ENCODE results near the gene RABIF. TPM values are rescaled to one million over a fixed set of nuclear protein-coding genes. Genes with fewer than 3 reads are reported as not detected.
"Not testable (repeated sequence)": the region's sequence is repeated elsewhere in the genome, so short reads cannot be mapped to it uniquely, and the experiment has no call there.

RABIF gene
- total RNA-seq, 1 donor from 2014 or later, result 7.0 TPM

DNA sequence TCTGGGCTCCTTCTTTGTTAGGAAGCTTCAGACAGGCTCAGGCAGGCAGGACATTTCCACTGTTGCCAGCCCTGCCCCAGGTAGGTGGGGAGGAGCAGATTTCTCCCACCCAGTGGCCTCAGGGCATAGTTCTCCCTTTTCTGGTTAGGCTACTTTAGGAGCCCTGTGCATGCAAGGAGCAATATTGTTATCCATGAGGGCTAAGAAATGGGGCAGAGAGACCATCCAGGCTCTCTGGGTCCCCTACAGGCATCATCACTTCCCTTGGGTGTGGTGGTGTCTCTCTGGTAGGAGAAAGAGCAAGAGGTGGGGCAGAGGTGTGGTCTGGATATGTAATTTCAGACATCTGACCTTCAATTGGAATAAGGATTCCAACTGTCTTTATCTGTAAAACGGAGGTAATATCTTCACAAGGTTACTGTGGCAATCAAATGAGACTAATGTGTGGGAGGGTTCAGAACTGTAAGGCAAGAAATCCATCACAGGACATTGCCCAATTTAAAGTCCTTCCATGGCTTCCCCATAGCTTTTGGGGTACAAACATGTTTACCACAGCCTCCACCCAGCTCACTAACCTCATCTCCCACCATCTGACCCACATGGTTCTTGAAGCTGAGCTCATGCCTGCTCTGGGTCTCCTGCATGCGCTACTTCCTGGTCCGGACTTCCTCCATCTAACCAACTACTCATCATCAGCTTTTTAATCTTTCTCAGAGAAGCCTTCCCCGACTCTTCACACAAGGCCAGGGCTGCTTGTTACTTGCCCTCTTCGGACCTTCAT is 52.1 kb downstream of the RABIF start:
- Mint-ChIP-seq H3K4me3 (peak overlapping the region; percentile 65), H3K36me3 (no peaks in the 10 kb centered on the region), H3K27ac (peak overlapping the region; percentile 94), H3K9me3 (no peaks in the 10 kb centered on the region), H3K4me1 (ENCODE audit: unreplicated experiment) (peaks cover 13% of the 10 kb centered on the region), H3K27me3 (no peaks in the 10 kb centered on the region)
- DNase-seq (ENCODE audit: extremely low spot score, unreplicated experiment), result no peak
- TF ChIP-seq, protein P1, sequence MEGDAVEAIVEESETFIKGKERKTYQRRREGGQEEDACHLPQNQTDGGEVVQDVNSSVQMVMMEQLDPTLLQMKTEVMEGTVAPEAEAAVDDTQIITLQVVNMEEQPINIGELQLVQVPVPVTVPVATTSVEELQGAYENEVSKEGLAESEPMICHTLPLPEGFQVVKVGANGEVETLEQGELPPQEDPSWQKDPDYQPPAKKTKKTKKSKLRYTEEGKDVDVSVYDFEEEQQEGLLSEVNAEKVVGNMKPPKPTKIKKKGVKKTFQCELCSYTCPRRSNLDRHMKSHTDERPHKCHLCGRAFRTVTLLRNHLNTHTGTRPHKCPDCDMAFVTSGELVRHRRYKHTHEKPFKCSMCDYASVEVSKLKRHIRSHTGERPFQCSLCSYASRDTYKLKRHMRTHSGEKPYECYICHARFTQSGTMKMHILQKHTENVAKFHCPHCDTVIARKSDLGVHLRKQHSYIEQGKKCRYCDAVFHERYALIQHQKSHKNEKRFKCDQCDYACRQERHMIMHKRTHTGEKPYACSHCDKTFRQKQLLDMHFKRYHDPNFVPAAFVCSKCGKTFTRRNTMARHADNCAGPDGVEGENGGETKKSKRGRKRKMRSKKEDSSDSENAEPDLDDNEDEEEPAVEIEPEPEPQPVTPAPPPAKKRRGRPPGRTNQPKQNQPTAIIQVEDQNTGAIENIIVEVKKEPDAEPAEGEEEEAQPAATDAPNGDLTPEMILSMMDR (conservative IDR thresholded peaks at IDR 0.05), result no peak

DNA sequence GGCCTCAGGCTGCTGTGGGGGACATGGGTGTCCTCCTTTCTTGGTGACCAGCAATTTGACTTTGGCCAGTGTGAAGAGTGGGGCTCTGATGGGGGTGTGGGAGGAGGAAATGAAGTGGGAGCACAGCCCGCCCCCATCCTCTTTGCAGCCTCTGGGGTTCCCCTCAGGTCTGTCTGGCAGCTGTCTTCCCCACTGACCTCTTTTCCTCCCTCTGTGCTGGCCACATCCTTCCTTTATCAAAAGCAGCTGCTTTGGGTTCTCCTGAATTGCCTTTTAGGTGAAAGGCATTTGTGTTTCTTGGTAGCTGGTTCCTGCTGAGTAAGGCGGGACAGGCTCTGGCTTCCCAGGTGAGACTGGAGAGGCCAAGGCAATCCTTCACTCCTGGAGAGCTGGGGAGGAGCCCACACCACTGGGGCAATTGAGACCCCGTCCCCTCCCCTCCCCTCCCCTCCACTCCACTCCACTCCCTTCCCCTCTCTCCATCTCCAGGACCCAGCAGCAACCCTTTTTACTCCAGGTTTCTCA is 53.3 kb downstream of the RABIF start:
- TF ChIP-seq, protein P1 (conservative IDR thresholded peaks at IDR 0.05), result no peak
- Mint-ChIP-seq H3K4me3 (no peak overlapping the region), H3K4me1 (ENCODE audit: unreplicated experiment) (peaks cover 13% of the 10 kb centered on the region), H3K9me3 (no peaks in the 10 kb centered on the region), H3K27me3 (no peaks in the 10 kb centered on the region), H3K27ac (peak overlapping the region; percentile 94), H3K36me3 (no peaks in the 10 kb centered on the region)
- no peak for DNase-seq (ENCODE audit: extremely low spot score, unreplicated experiment)

DNA sequence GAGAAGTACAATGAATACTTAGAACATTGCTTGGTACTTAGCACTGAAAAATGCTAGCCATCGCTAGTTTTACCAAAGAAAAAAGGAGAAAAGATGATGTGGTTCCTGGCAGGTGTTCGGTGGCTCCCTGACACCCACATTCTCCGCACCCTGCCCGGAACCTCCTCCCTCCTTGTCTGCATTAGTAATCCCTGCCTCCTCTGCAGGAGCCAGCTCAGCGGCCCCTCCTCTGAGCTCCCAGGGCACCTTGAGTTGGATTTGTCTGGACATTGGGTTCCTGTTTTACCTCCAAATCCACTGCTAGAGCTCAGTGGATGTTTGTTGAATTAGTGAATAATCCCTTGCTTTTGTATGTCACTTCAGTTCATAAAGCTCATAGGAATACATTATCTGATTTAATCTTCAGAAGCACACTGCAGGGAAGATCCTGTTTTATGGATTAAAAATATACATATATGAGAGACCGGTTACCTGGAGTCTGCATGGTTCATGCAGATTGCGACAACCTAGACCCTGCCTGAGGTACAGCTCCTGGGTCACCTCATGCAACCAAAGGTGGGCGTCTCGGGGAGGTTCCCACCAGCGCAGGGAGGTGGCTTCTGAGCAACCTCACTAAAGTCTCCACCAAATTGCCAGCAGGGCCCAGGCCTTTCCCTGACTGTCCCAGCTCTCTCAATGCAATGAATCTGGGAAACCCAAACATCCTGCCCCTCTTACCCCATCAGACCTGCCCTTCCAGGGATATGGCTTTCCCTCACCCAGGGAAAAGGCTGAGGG is 54.0 kb downstream of the RABIF start:
- no peaks in the 10 kb centered on the region for H3K9me3 Mint-ChIP-seq
- no peaks in the 10 kb centered on the region for H3K27me3 Mint-ChIP-seq
- H3K4me1 Mint-ChIP-seq (ENCODE audit: unreplicated experiment), result peaks cover 13% of the 10 kb centered on the region
- DNase-seq (ENCODE audit: extremely low spot score, unreplicated experiment), result no peak
- H3K4me3 Mint-ChIP-seq, result no peak overlapping the region
- TF ChIP-seq, protein P1 (conservative IDR thresholded peaks at IDR 0.05), result no peak
- H3K27ac Mint-ChIP-seq, result no peak overlapping the region
- H3K36me3 Mint-ChIP-seq, result no peaks in the 10 kb centered on the region

DNA sequence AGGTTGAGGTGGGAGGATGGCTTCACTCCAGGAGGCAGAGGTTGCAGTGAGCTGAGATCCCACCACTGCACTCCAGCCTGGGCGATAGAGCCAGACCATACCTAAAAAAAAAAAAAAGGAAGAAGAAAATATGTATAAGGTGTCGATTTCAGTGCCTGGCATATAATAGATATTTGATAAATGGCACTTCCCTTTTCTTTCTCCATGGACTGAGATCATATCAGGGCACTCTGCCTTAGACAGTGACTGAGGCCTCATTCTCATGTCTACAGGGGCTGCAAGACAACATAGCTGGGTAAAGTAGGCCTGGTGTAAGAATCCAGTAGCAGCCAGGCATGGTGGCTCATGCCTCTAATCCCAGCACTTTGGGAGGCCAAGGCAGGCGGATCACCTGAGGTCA is 57.0 kb downstream of the RABIF start:
- Mint-ChIP-seq H3K4me3 (no peak overlapping the region), H3K27me3 (no peaks in the 10 kb centered on the region), H3K9me3 (no peaks in the 10 kb centered on the region), H3K27ac (no peak overlapping the region), H3K4me1 (ENCODE audit: unreplicated experiment) (peaks cover 9% of the 10 kb centered on the region), H3K36me3 (no peaks in the 10 kb centered on the region)
- no peak for DNase-seq (ENCODE audit: extremely low spot score, unreplicated experiment)
- TF ChIP-seq, protein P1 (conservative IDR thresholded peaks at IDR 0.05), result no peak

DNA sequence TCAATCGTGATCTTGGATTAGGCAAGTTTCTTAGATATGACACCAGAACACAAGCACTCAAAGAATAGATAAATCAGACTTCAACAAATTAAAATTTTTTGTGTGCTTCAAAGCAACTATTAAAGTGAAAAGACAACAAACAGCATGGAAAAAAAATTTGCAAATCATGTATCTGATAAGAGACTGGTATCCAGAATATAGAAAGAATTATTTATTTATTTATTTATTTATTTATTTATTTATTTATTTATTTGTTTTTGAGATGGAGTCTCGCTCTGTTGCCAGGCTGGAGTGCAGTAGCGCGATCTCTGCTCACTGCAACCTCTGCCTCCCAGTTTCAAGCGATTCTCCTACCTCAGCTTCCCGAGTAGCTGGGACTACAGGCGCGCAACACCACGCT is 59.7 kb downstream of the RABIF start:
- not testable (repeated sequence) for H3K4me3 Mint-ChIP-seq; H3K27me3 Mint-ChIP-seq; H3K4me1 Mint-ChIP-seq (ENCODE audit: unreplicated experiment); H3K36me3 Mint-ChIP-seq; H3K27ac Mint-ChIP-seq; H3K9me3 Mint-ChIP-seq; DNase-seq (ENCODE audit: extremely low spot score, unreplicated experiment)

Other genes with a start within 250 kb of the RABIF start
- gene SYT2, start 178.7 kb downstream of the RABIF start, total RNA-seq (ENCODE audit: low replicate concordance), result 4.9 and 11.9 TPM in 2 replicates
- 165 and 182 TPM in 2 replicates for gene KDM5B, start 80.7 kb downstream of the RABIF start, total RNA-seq (ENCODE audit: low replicate concordance)
- 7.9 and 13.9 TPM in 2 replicates for gene PCAT6, start 78.2 kb downstream of the RABIF start, total RNA-seq (ENCODE audit: low replicate concordance)
- 24.4 and 33.8 TPM in 2 replicates for gene KLHL12, start 38.1 kb upstream of the RABIF start, total RNA-seq (ENCODE audit: low replicate concordance)
- 52.4 and 71.3 TPM in 2 replicates for gene ADIPOR1, start 69.2 kb upstream of the RABIF start, total RNA-seq (ENCODE audit: low replicate concordance)
- gene CYB5R1, start 78.1 kb upstream of the RABIF start, total RNA-seq (ENCODE audit: low replicate concordance), result 55.2 and 56.8 TPM in 2 replicates
- 75.8 and 88.2 TPM in 2 replicates for gene TMEM183A, start 118.2 kb upstream of the RABIF start, total RNA-seq (ENCODE audit: low replicate concordance)
- gene PPFIA4, start 137.3 kb upstream of the RABIF start, total RNA-seq (ENCODE audit: low replicate concordance), result 0.71 and 4.9 TPM in 2 replicates
- 2.1 TPM in 1 of 2 replicates, not detected in the other for gene MYOG, start 196.9 kb upstream of the RABIF start, total RNA-seq (ENCODE audit: low replicate concordance)
- gene ADORA1, start 238.6 kb upstream of the RABIF start, total RNA-seq (ENCODE audit: low replicate concordance), result 0.40 and 2.7 TPM in 2 replicates

Data from type B pancreatic cell (in vitro differentiated cells).